ENCODE measurements around the gene GZMM.

- TF ChIP-seq POLR2A (IDR thresholded peaks at IDR 0.05; ENCODE audit: insufficient read depth in 1 of 2, low read depth in 2 of 2, low read length in 2 of 2) = no peak
- TF ChIP-seq HINFP (CRISPR knock-in tag; IDR thresholded peaks at IDR 0.05; ENCODE audit: low read depth) = no peak
- no peak for TF ChIP-seq HOXD1 (CRISPR knock-in tag; IDR thresholded peaks at IDR 0.05)
- no peak for TF ChIP-seq KMT2B (CRISPR knock-in tag; IDR thresholded peaks at IDR 0.05)
- no peak for TF ChIP-seq ZNF20 (CRISPR knock-in tag; IDR thresholded peaks at IDR 0.05)
Observed at GRCh38 chr19:536031-536880, 7.6 kb upstream of the GZMM start.

Measured in HepG2 (cell line).